NT2/D1 (cell line): ENCODE results near the gene KIZ.

ENCODE experiments used
- DNase-seq: peaks from one replicate; pipeline ENCODE4 v3.0.0-alpha.2; 2011; ENCODE audit warnings: low read depth, low spot score
- H3K27me3 ChIP-seq: 2 replicates; pipeline ENCODE4 v1.6.0; 2011; ENCODE audit warnings: mild to moderate bottlenecking; ENCODE audit not compliant: insufficient read length, insufficient read depth
- H3K36me3 ChIP-seq: 2 replicates; pipeline ENCODE4 v1.6.1; 2011; ENCODE audit warnings: mild to moderate bottlenecking, low read length, mixed read lengths; ENCODE audit not compliant: insufficient read depth, insufficient read length
- H3K4me1 ChIP-seq: 2 replicates; pipeline ENCODE4 v1.5.1; 2011; ENCODE audit not compliant: insufficient read depth, insufficient read length
- H3K4me3 ChIP-seq: 2 replicates; pipeline ENCODE4 v1.5.1; 2011; ENCODE audit warnings: low read depth; ENCODE audit not compliant: insufficient read length
- H3K9ac ChIP-seq: 2 replicates; pipeline ENCODE4 v1.6.0; 2011; ENCODE audit warnings: low read depth; ENCODE audit not compliant: insufficient read length
- H3K9me3 ChIP-seq: 2 replicates; pipeline ENCODE4 v1.5.1; 2011; ENCODE audit warnings: mild to moderate bottlenecking, low read length; ENCODE audit not compliant: insufficient read depth
- SUZ12 ChIP-seq: IDR thresholded peaks from 2 replicates; pipeline ENCODE4 v1.6.1; 2011; ENCODE audit not compliant: insufficient read length, insufficient read depth; ENCODE audit errors: extremely low read depth
- YY1 ChIP-seq: IDR thresholded peaks from 2 replicates; pipeline ENCODE4 v1.6.1; 2011; ENCODE audit not compliant: insufficient read length, insufficient read depth
- ZNF274 ChIP-seq: IDR thresholded peaks from 2 replicates; pipeline ENCODE4 v1.6.1; 2011; ENCODE audit warnings: mild to moderate bottlenecking, low read depth, low read length

The KIZ gene

DNA sequence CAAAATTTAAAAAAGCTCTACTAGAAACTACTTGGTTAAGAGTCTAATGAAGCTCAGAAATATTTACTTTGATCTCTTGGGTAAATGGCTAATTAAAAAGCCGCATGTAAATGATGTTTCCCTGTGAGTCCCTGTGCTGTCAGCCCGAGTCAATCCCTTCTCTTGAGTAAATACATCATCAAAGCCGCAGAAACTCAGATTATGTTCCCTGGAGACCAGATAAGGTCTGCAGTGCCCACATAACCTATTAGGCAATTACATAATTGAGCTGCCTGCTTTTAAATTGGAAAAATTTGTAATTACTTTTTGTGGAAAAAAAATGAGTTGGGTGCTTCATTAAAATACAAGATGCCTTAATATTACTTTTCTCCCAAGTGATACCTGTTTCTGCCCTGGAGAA, 83.1 kb downstream of the KIZ start:
- TF ChIP-seq SUZ12 (no peak), ZNF274 (no peak)
- DNase-seq: no peak
- no peaks in the 10 kb centered on the region for H3K36me3 ChIP-seq
- H3K9ac ChIP-seq: no peak overlapping the region
- H3K9me3 ChIP-seq: no peaks in the 10 kb centered on the region
- no peaks in the 10 kb centered on the region for H3K4me1 ChIP-seq
- H3K4me3 ChIP-seq: no peak overlapping the region
- H3K27me3 ChIP-seq: no peaks in the 10 kb centered on the region

DNA sequence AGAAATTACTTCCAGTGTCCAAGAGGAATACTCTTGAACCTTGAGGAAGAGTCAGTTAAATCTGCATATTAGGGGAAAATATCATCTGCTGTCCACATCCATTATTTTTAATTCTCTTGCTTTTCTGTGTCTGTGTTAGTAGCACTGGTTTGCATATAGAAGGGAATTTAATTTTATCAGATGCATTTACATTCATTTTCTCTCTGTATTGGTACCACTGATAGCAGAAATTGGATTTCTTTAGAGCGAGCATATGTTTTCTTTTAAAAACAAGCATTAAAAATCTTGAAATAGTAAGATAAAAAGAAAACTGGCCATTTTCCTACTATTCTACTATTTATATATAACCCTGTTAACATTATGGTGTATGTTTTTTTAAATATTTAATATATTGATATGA, 83.8 kb downstream of the KIZ start:
- Histone ChIP-seq H3K36me3 (no peaks in the 10 kb centered on the region), H3K27me3 (no peaks in the 10 kb centered on the region), H3K4me1 (no peaks in the 10 kb centered on the region), H3K9ac (no peak overlapping the region), H3K9me3 (no peaks in the 10 kb centered on the region), H3K4me3 (no peak overlapping the region)
- no peak for DNase-seq
- TF ChIP-seq ZNF274 (no peak), YY1 (no peak), SUZ12 (no peak)

DNA sequence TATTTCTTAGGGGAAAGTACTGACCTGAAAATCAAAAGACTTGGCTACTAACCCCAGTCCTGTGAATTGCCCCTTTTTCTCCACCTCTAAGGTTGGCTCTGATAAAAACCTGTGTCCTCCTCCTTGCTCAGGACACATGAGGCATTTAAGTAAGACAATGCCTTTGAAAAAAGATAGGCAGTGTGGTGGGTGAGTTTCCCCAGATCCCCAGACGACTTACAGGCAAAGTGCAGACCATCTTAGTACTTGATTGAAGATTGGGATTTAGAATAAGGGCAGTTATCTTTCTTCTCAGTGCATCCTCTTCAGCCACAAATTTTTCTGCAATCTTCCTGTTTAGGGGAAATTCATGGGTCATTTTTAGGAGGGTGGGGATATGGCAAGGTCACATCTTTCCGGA, 87.8 kb downstream of the KIZ start:
- H3K27me3 ChIP-seq: no peaks in the 10 kb centered on the region
- no peak for DNase-seq
- no peak overlapping the region for H3K4me3 ChIP-seq
- H3K9me3 ChIP-seq: no peaks in the 10 kb centered on the region
- H3K4me1 ChIP-seq: peaks cover 2% of the 10 kb centered on the region
- TF ChIP-seq SUZ12: no peak
- TF ChIP-seq ZNF274: no peak
- no peak for TF ChIP-seq YY1
- H3K36me3 ChIP-seq: no peaks in the 10 kb centered on the region
- H3K9ac ChIP-seq: no peak overlapping the region

DNA sequence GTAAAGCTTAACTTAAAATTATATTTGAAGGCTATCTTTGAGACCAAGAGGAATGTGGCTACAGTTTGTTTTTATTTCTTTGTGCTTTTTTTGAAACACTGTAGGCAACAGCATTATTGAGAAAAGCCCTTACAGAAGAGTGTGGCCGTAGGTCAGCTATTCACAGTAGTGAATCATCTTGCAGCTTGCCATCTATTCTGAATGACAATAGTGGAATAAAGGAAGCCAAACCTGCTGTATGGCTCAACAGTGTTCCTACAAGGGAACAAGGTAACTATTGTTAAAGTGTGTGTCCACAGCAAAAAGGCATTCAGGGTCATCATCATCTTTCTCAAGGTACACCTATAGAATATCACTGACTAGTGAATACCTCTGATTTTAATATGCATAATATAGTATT, 88.5 kb downstream of the KIZ start:
- no peaks in the 10 kb centered on the region for H3K27me3 ChIP-seq
- no peaks in the 10 kb centered on the region for H3K9me3 ChIP-seq
- DNase-seq: no peak
- TF ChIP-seq SUZ12 (no peak), ZNF274 (no peak), YY1 (no peak)
- H3K4me3 ChIP-seq: no peak overlapping the region
- H3K4me1 ChIP-seq: peaks cover 2% of the 10 kb centered on the region
- H3K36me3 ChIP-seq: no peaks in the 10 kb centered on the region
- H3K9ac ChIP-seq: no peak overlapping the region

DNA sequence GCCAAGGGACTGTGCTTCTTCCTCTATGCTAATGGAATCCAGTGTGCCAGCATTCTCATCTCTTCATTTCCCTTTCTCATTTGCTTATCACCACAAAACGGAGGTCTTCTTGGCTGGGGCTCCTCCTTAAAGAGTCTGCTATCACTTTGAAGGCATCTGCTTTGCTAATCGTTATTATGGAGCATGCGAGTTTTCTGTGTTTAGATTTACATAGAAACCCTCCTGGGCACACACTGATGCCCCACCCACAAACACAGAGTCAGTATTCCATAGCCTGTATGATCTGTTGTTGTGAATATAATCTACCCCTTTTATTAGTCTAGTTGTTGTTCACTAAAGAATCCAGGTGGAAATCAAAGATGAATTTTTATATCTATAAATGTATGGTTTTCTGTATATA, 93.8 kb downstream of the KIZ start:
- no peak for DNase-seq
- Histone ChIP-seq H3K36me3 (no peaks in the 10 kb centered on the region), H3K9me3 (no peaks in the 10 kb centered on the region), H3K4me3 (no peak overlapping the region), H3K9ac (no peak overlapping the region), H3K27me3 (no peaks in the 10 kb centered on the region), H3K4me1 (peaks cover 5% of the 10 kb centered on the region)
- TF ChIP-seq SUZ12: no peak
- TF ChIP-seq YY1: no peak
- TF ChIP-seq ZNF274: no peak

DNA sequence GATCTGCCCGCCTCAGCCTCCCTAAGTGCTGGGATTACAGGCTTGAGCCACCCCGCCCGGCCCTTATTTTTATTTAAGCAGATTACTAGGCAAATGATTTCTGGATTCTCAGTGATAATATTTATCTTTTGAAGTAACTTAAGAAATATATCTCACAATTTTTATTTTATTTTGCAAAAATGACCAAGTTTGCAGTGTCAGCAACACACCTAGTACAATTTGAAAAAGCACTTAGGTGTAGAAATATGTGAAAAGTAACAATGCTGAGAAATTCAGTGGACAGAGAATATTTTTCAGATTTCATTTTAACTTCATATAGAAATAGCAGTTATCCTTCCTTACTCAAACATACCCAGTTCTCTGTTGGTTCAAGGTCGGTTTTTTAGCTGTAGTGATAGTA, 98.3 kb downstream of the KIZ start:
- no peaks in the 10 kb centered on the region for H3K36me3 ChIP-seq
- no peaks in the 10 kb centered on the region for H3K27me3 ChIP-seq
- TF ChIP-seq YY1 (no peak), SUZ12 (no peak), ZNF274 (no peak)
- no peak overlapping the region for H3K4me3 ChIP-seq
- DNase-seq: no peak
- H3K9me3 ChIP-seq: no peaks in the 10 kb centered on the region
- no peak overlapping the region for H3K9ac ChIP-seq
- peaks cover 3% of the 10 kb centered on the region for H3K4me1 ChIP-seq

DNA sequence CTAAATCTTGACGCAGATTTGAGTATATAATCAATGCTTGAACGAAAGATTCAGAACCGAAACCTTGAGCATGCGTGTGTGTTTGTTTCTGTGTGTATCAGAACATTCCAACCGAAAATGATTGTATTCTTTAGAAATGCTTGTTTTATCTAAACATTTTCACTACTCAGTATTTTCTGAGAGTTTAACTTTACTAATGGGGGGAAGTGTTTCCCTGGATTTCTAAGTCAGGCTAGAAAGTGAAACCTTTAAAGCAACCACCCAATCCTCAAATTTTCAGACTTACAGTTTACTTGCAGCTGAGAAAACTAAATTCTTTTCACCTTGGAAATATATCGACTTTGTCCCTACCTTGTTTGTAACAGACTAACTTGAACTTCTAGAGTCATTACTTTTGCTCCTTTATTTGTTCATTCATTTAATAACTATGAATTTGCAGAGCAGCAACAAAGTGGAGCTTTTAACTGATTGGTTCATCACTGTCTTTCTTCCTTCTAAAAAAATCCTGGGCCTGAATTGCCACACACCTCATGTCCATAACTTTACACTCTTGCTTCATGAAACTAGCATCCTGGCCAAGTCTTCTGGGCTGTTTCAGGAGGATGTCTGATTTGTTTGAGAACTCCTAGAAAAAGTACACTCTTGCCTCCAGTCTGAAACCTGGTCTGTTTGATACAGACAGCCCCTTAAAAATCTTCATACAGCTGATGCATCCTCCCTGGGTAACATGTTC, 99.5 kb downstream of the KIZ start:
- Histone ChIP-seq H3K4me1 (peaks cover 3% of the 10 kb centered on the region), H3K9me3 (no peaks in the 10 kb centered on the region), H3K4me3 (no peak overlapping the region), H3K9ac (no peak overlapping the region), H3K27me3 (no peaks in the 10 kb centered on the region), H3K36me3 (no peaks in the 10 kb centered on the region)
- no peak for TF ChIP-seq ZNF274
- TF ChIP-seq SUZ12: no peak
- TF ChIP-seq YY1: no peak
- no peak for DNase-seq
